Activated CD8-positive, alpha-beta memory T cell treated with anti-CD3 and anti-CD28 coated beads, Interleukin-2, amount 50 U/mL, for 4 hours (primary cell): ENCODE measurements around the gene PPIL4.

Source experiments
- DNase-seq: peaks from one replicate; pipeline ENCODE4 v3.0.0-alpha.2; 2020

Gene PPIL4

GRCh38 chr6:149456311-149457021 lies 89.4 kb downstream of the PPIL4 start:
- no peak for DNase-seq

- DNase-seq, result no peak
Observed at GRCh38 chr6:149455031-149455732, 90.7 kb downstream of the PPIL4 start.
